ENCODE measurements around the gene SNAP29.
A peak's percentile ranks its signal among the peaks of the same experiment; 100 is the strongest.

Gene SNAP29

GRCh38 chr22:20853236-20853660 lies 5.6 kb upstream of the SNAP29 start:
- H3K27me3 ChIP-seq (ENCODE audit: insufficient read depth, low read length) = no peaks in the 10 kb centered on the region
- H3K79me2 ChIP-seq (ENCODE audit: control insufficient read depth, insufficient read depth, low read length, unreplicated experiment) = peaks cover 39% of the 10 kb centered on the region
- H3K36me3 ChIP-seq (ENCODE audit: insufficient read depth, low read length) = no peaks in the 10 kb centered on the region
- H3K4me1 ChIP-seq (ENCODE audit: control insufficient read depth, insufficient read depth, low read length, unreplicated experiment) = peaks cover 12% of the 10 kb centered on the region
- no peak overlapping the region for H2AFZ ChIP-seq (ENCODE audit: low read length, unreplicated experiment)
- H3K27ac ChIP-seq (ENCODE audit: low read depth, low read length) = no peak overlapping the region
- H3K4me3 ChIP-seq (ENCODE audit: low read depth, low read length) = no peak overlapping the region

- H3K27me3 ChIP-seq (ENCODE audit: insufficient read depth, low read length) = no peaks in the 10 kb centered on the region
- peak overlapping the region; percentile 15; the same call in 1 of the 2 replicates for H3K27ac ChIP-seq (ENCODE audit: low read depth, low read length)
- peaks cover 12% of the 10 kb centered on the region for H3K4me1 ChIP-seq (ENCODE audit: control insufficient read depth, insufficient read depth, low read length, unreplicated experiment)
- no peaks in the 10 kb centered on the region for H3K36me3 ChIP-seq (ENCODE audit: insufficient read depth, low read length)
- peak overlapping the region; percentile 97 for H3K4me3 ChIP-seq (ENCODE audit: low read depth, low read length)
- H2AFZ ChIP-seq (ENCODE audit: low read length, unreplicated experiment) = no peak overlapping the region
- peaks cover 30% of the 10 kb centered on the region for H3K79me2 ChIP-seq (ENCODE audit: control insufficient read depth, insufficient read depth, low read length, unreplicated experiment)
These were observed 1.6 kb upstream of the SNAP29 start for GRCh38 chr22:20857247-20857643.

- H3K27me3 ChIP-seq (ENCODE audit: insufficient read depth, low read length) = no peaks in the 10 kb centered on the region
- peak overlapping the region; percentile 59; the same call in 1 of the 2 replicates for H3K27ac ChIP-seq (ENCODE audit: low read depth, low read length)
- H3K4me3 ChIP-seq (ENCODE audit: low read depth, low read length) = peak overlapping the region; percentile 97
- peaks cover 25% of the 10 kb centered on the region for H3K79me2 ChIP-seq (ENCODE audit: control insufficient read depth, insufficient read depth, low read length, unreplicated experiment)
- no peaks in the 10 kb centered on the region for H3K36me3 ChIP-seq (ENCODE audit: insufficient read depth, low read length)
- H3K4me1 ChIP-seq (ENCODE audit: control insufficient read depth, insufficient read depth, low read length, unreplicated experiment) = peaks cover 12% of the 10 kb centered on the region
- peak overlapping the region; percentile 68 for H2AFZ ChIP-seq (ENCODE audit: low read length, unreplicated experiment)
These were observed 781 bp upstream of the SNAP29 start for GRCh38 chr22:20857838-20858614.

- Histone ChIP-seq H2AFZ (ENCODE audit: low read length, unreplicated experiment) (no peak overlapping the region), H3K4me1 (ENCODE audit: control insufficient read depth, insufficient read depth, low read length, unreplicated experiment) (peaks cover 12% of the 10 kb centered on the region), H3K27me3 (ENCODE audit: insufficient read depth, low read length) (no peaks in the 10 kb centered on the region), H3K27ac (ENCODE audit: low read depth, low read length) (no peak overlapping the region), H3K36me3 (ENCODE audit: insufficient read depth, low read length) (no peaks in the 10 kb centered on the region), H3K79me2 (ENCODE audit: control insufficient read depth, insufficient read depth, low read length, unreplicated experiment) (peaks cover 22% of the 10 kb centered on the region), H3K4me3 (ENCODE audit: low read depth, low read length) (peak overlapping the region; percentile 97)
These were observed 808 bp downstream of the SNAP29 start for GRCh38 chr22:20859615-20860014.

GRCh38 chr22:20862540-20862939 lies 3.7 kb downstream of the SNAP29 start:
- no peak overlapping the region for H2AFZ ChIP-seq (ENCODE audit: low read length, unreplicated experiment)
- H3K4me3 ChIP-seq (ENCODE audit: low read depth, low read length) = no peak overlapping the region
- H3K4me1 ChIP-seq (ENCODE audit: control insufficient read depth, insufficient read depth, low read length, unreplicated experiment) = peaks cover 3% of the 10 kb centered on the region
- H3K36me3 ChIP-seq (ENCODE audit: insufficient read depth, low read length) = no peaks in the 10 kb centered on the region
- no peaks in the 10 kb centered on the region for H3K27me3 ChIP-seq (ENCODE audit: insufficient read depth, low read length)
- H3K79me2 ChIP-seq (ENCODE audit: control insufficient read depth, insufficient read depth, low read length, unreplicated experiment) = peaks cover 4% of the 10 kb centered on the region
- H3K27ac ChIP-seq (ENCODE audit: low read depth, low read length) = no peak overlapping the region

- H2AFZ ChIP-seq (ENCODE audit: low read length, unreplicated experiment) = no peak overlapping the region
- H3K27ac ChIP-seq (ENCODE audit: low read depth, low read length) = no peak overlapping the region
- H3K36me3 ChIP-seq (ENCODE audit: insufficient read depth, low read length) = no peaks in the 10 kb centered on the region
- no peaks in the 10 kb centered on the region for H3K4me1 ChIP-seq (ENCODE audit: control insufficient read depth, insufficient read depth, low read length, unreplicated experiment)
- H3K79me2 ChIP-seq (ENCODE audit: control insufficient read depth, insufficient read depth, low read length, unreplicated experiment) = no peaks in the 10 kb centered on the region
- H3K27me3 ChIP-seq (ENCODE audit: insufficient read depth, low read length) = no peaks in the 10 kb centered on the region
- no peak overlapping the region for H3K4me3 ChIP-seq (ENCODE audit: low read depth, low read length)
These were observed 4.6 kb downstream of the SNAP29 start for GRCh38 chr22:20863366-20863765.

- Histone ChIP-seq H3K4me1 (ENCODE audit: control insufficient read depth, insufficient read depth, low read length, unreplicated experiment) (no peaks in the 10 kb centered on the region), H3K27ac (ENCODE audit: low read depth, low read length) (no peak overlapping the region), H2AFZ (ENCODE audit: low read length, unreplicated experiment) (no peak overlapping the region), H3K79me2 (ENCODE audit: control insufficient read depth, insufficient read depth, low read length, unreplicated experiment) (no peaks in the 10 kb centered on the region), H3K4me3 (ENCODE audit: low read depth, low read length) (no peak overlapping the region), H3K36me3 (ENCODE audit: insufficient read depth, low read length) (no peaks in the 10 kb centered on the region), H3K27me3 (ENCODE audit: insufficient read depth, low read length) (no peaks in the 10 kb centered on the region)
These were observed 5.5 kb downstream of the SNAP29 start for GRCh38 chr22:20864186-20864908.

GRCh38 chr22:20865331-20865730 lies 6.5 kb downstream of the SNAP29 start:
- H3K79me2 ChIP-seq (ENCODE audit: control insufficient read depth, insufficient read depth, low read length, unreplicated experiment) = no peaks in the 10 kb centered on the region
- H2AFZ ChIP-seq (ENCODE audit: low read length, unreplicated experiment) = no peak overlapping the region
- no peaks in the 10 kb centered on the region for H3K27me3 ChIP-seq (ENCODE audit: insufficient read depth, low read length)
- H3K27ac ChIP-seq (ENCODE audit: low read depth, low read length) = no peak overlapping the region
- H3K36me3 ChIP-seq (ENCODE audit: insufficient read depth, low read length) = no peaks in the 10 kb centered on the region
- H3K4me3 ChIP-seq (ENCODE audit: low read depth, low read length) = no peak overlapping the region
- H3K4me1 ChIP-seq (ENCODE audit: control insufficient read depth, insufficient read depth, low read length, unreplicated experiment) = no peaks in the 10 kb centered on the region

GRCh38 chr22:20865875-20866445 lies 7.2 kb downstream of the SNAP29 start:
- H3K4me3 ChIP-seq (ENCODE audit: low read depth, low read length) = no peak overlapping the region
- H3K36me3 ChIP-seq (ENCODE audit: insufficient read depth, low read length) = no peaks in the 10 kb centered on the region
- no peak overlapping the region for H3K27ac ChIP-seq (ENCODE audit: low read depth, low read length)
- H2AFZ ChIP-seq (ENCODE audit: low read length, unreplicated experiment) = no peak overlapping the region
- no peaks in the 10 kb centered on the region for H3K4me1 ChIP-seq (ENCODE audit: control insufficient read depth, insufficient read depth, low read length, unreplicated experiment)
- H3K79me2 ChIP-seq (ENCODE audit: control insufficient read depth, insufficient read depth, low read length, unreplicated experiment) = no peaks in the 10 kb centered on the region
- no peaks in the 10 kb centered on the region for H3K27me3 ChIP-seq (ENCODE audit: insufficient read depth, low read length)

GRCh38 chr22:20866736-20867135 lies 7.9 kb downstream of the SNAP29 start:
- H3K79me2 ChIP-seq (ENCODE audit: control insufficient read depth, insufficient read depth, low read length, unreplicated experiment) = no peaks in the 10 kb centered on the region
- no peaks in the 10 kb centered on the region for H3K4me1 ChIP-seq (ENCODE audit: control insufficient read depth, insufficient read depth, low read length, unreplicated experiment)
- H2AFZ ChIP-seq (ENCODE audit: low read length, unreplicated experiment) = no peak overlapping the region
- H3K36me3 ChIP-seq (ENCODE audit: insufficient read depth, low read length) = no peaks in the 10 kb centered on the region
- H3K27ac ChIP-seq (ENCODE audit: low read depth, low read length) = no peak overlapping the region
- no peak overlapping the region for H3K4me3 ChIP-seq (ENCODE audit: low read depth, low read length)
- no peaks in the 10 kb centered on the region for H3K27me3 ChIP-seq (ENCODE audit: insufficient read depth, low read length)
